ENCODE data around the gene PWWP2A.

PWWP2A gene

DNA sequence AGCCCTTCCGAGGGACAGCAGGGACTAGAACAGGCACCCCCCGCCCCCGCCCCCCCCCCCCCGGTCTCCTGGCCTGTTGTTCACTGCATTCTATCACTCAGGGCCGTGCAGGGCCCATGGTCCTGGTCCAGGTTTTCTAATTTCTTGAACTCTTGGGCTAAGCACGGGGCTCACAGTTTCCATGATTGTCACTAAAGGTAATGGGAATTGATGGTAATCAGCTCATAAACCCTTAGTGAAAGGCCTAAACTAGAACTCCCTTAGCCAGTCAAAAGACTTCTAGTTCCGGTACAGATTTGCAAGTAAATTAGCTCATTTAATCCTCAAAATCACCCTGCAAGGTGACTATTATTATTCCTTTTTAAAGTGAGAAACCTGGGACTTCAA is 14.7 kb upstream of the PWWP2A start:
- in situ Hi-C loops (cut with MboI; ENCODE audit: low sequenced_read_pairs): no loop called here

DNA sequence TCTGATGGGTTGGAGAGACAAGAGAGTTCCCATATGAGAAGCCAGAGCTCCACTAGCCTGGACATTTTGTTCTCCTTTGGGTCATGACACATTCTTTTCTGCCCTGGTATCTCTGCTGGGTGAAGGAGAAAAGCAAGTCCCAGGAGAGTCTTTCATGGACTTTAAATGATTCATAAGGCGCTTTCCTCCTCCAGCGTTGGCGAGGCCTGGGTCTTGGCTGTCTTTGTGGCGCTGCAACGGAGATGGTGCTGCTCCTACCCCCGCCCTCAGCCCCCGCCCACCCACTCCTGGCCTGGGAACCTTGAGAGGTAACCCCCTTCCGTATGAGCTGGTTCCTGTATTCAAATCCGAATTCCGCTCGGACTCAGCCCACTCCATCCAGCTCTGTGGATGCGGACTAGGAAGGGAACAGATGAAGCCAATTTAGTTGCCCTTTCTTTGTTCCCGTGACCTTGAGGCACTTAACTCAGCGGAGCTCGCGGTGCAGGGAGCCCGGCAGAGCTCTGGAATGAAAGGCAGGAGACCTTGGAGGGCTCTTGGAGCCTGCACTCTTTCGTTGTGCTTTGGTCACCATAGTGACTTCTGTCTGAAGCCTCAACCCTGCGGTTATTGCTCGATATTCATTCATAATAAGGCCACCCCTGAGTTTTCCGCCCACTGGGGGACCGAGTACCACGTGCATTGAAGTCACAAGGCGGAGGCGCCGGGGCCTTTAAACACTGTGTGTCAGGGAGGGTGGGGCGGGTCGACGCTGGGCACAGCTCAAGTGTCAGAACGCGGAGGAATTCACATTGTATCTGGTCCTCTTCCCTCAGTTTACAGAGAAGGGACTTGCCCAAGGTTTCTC is 14.0 kb upstream of the PWWP2A start:
- in situ Hi-C loops (cut with MboI; ENCODE audit: low sequenced_read_pairs): no loop called here

DNA sequence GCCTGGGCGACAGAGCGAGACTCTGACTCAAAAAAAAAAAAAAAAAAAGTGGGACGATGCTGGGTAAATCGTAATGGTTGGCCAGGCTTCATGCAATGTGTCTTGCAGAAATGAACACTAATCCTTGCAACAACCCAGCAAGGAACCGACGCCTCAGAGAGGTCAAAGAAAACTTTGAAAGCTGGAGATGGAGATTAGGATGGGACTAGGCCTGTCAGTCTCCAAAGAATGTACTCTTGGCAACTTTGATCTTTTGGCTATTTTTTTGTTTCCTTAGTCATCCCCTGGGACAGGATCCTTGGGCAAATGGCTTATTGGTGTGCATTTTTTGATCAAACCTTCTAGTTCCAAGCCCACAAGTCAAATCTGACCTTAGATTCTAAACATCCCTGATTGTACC is 10.6 kb upstream of the PWWP2A start:
- in situ Hi-C loops (cut with MboI; ENCODE audit: low sequenced_read_pairs): no loop called here

DNA sequence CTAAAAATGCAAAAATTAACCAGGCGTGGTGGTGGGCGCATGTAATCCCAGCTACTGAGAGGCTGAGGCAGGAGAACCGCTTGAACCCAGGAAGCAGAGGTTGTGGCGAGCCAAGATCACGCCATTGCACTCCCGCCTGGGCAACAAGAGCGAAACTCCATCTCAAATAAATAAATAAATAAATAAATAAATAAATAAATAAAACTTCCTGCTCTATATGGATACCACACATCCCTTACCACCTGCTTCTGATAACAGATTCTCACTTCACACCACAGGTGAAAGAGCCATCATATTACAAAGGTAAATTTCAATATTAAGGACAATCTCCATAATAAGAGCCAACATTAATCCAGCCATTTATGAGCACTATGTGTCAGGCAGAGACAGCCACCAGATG is 9.4 kb upstream of the PWWP2A start:
- in situ Hi-C loops (cut with MboI; ENCODE audit: low sequenced_read_pairs): no loop called here

DNA sequence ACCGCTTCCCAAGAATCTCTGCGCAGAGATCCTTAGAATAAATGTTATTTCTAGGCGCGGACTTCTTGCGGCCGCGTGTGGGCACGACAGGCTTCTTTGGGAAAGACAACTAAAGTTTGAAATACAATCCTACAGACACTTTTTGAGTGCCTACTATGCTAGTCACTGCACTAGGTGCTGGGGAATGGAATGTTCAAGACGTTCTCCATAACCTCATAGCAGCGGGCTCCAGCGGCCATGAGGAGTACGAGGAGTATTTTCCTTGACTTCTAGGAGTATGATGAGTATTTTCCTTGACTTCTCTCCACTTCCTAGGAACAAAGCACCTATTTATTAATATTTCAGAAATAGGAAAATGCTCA is 636 bp upstream of the PWWP2A start:
- in situ Hi-C loops (cut with MboI; ENCODE audit: low sequenced_read_pairs): no loop called here

DNA sequence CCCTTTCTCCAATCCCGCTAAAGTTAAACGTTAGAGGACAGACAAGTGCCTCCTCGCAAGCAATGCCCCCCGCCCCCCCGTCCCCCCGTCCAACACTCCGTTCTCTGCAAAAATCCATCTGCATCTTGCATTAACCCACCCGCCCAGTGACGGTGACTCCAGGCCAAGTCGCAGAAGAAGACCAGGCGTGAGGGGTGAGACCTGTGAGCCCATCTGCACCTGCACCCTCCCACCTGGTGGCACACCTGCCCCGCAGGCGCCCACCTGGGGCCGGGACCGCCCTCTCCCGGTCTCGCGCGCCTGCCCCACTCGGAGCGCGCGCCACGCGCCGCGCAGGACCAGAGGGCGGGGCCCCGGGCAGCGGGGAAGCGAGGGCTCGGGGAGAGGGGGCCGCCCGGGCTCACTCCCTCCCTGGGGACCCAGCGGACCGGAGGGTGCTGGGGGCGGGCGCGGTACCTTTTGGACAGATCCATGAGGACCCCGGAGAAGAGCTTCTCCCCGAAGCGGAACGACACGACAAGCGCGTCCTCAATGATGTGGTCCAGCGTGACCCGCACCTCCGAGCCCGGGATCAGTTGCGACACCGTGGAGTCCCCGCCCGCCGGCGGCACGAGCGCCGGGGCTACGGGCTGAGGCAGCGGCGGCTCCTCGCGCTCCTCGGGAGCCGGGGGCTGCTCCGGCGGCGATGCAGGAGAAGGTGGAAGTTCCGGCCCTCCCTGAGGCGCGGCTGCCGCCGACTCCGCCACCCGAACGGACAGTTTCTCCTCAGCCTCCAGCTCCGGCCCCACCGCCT is 705 bp downstream of the PWWP2A start:
- in situ Hi-C loops (cut with MboI; ENCODE audit: low sequenced_read_pairs): no loop called here

DNA sequence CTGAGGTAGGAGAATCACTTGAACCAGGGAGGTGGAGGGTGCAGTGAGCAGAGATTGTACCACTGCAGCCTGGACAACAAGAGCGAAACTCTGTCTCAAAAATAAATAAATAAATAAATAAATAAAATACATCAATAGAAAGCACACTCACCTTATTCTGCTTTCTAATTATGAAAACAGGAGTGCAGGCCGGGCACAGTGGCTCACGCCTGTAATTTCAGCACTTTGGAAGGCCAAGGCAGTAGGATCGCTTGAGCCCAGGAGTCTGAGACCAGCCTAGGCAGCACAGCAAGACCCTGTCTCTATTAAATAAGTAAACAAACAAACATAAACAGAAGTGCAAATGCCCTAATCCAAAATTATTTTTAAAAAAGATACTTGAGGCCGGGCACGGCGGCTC is 2.3 kb downstream of the PWWP2A start:
- in situ Hi-C loops (cut with MboI; ENCODE audit: low sequenced_read_pairs): no loop called here

DNA sequence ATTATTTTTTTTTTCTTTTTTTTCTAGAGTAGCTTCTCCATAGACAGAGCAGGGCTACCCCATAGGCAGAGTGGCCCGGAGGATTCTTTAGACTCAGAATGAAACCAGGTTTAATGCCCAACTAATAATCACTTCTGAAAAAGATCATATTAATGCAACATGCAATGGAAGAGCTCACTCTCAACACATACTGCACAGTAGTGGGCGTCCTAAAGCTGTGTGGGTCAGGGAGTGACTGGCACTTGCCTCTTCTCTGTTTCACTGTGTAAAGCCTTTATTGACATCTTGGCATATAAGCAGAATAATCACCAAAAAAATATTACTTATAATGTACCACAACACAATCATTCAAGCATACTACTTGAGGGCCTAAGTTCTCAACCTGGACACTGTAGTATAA is 11.1 kb downstream of the PWWP2A start:
- in situ Hi-C loops (cut with MboI; ENCODE audit: low sequenced_read_pairs): no loop called here

DNA sequence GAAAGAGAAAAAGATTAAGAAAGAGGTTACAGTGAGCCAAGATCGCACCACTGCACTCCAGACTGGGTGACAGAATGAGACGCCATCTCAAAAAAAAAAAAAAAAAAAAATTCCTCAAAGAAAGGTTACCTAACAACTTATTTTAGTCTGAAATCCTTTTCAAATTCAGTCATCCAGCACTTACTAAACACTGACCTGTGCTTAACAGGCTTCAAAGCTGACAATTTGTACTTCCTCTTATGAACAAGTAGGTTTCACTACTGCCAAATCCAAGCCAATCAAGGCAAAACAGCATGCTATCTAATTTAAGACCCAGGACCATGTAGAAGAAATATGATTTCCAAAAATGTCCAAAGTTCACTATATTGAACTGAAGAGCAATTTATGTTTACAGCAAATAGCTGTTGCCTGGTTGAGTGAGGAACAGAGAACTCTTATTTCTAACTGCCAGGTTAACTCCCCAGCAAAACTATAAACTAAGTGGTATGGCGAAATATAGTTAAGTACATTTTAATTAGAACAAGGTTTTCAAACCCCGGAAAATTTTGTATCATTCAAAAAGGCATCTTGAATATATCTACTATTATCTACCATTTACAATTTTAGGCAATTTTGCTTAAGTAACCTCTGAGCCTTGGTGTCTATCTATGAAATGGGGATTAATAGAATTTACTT is 13.4 kb downstream of the PWWP2A start:
- in situ Hi-C loops (cut with MboI; ENCODE audit: low sequenced_read_pairs): no loop called here

DNA sequence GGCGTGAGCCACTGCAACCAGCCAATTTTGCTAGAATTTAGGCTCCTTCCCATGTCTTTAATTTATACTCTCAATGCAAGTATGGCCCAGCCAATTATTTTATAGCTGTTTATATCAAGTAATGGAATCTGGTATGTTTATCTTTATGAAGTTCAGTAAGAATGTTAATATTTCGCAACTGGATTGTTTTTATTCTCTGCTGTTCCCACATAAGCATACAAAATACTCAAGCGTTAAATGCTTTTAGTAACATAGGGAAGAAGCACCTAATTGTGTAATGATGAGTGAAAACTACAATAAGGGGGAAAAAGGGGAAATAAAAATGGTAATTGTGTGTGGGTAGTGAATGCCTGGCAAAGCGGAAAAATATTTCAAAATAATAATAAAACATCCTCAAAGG is 21.3 kb downstream of the PWWP2A start:
- in situ Hi-C loops (cut with MboI; ENCODE audit: low sequenced_read_pairs): no loop called here

DNA sequence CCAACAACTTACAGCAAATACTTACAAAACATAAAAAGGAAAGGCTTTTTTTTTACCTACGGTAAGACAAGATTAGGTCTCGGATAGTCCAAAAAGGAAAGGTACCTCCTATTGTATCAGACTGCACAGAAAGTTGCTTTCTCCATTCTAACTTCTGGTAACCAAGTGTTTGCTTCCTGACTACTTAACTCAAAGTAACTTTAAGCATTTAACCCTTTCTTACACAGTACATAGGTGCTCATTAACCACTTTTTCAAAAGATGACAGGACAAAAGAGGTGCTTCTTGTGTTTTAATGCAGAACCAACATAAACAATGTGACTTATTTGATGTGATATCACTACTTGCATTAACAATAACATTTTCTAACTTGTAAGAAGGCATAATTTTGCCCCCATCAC is 23.1 kb downstream of the PWWP2A start:
- in situ Hi-C loops (cut with MboI; ENCODE audit: low sequenced_read_pairs): no loop called here

DNA sequence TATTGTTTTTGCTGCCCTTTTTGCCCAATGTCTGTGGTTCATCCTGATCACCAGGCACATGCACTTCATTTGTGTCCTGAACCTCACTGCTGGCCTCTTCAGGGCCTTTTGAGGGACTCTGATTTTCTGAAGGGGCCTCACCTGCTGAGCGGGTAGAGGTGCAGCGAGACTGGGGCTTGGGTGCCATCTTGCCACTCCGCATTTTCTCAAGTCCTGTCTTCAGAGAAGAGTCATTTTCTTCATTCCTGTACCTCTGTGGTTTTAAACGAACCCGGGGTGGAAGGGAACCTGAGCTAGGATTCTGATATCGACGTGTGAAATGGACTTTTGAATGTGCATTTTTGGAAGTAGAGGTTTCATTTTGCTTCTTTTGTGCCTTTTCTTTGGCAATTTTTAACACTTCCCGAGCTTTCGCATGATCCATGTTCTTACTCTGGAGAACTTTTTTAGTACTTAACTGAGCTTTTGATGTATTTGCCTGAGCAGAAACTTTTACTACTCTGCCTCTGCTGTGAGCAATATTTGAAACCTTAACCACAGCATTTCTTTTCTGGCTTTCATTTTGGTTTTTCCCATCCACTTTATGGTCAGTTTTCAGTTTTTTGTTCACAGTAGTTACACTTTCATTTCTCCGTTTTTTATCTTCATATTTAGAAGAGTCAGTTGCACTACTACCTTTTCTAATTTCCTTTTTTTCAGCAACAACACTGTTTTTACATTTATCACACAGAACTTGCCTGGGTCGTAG is 26.1 kb downstream of the PWWP2A start:
- in situ Hi-C loops (cut with MboI; ENCODE audit: low sequenced_read_pairs): no loop called here

DNA sequence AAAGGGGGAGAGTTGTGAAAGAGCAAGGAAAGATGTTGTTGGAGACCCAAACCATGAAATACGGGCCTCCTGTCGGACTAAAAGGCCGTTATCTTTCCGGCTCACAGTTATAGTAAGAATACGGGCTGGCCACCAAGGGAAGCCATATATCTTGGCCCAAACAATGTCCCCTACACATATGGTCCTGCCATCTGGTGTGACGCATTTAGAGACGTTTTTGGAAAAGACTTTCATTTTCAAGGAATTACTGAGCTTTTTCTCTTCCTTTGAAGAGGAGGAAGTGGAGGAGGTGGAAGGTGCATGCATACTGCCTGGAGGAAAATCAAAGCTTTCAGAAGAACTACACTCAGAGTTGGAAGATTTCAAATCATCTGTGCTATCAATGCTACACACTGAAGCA is 26.7 kb downstream of the PWWP2A start:
- in situ Hi-C loops (cut with MboI; ENCODE audit: low sequenced_read_pairs): no loop called here

DNA sequence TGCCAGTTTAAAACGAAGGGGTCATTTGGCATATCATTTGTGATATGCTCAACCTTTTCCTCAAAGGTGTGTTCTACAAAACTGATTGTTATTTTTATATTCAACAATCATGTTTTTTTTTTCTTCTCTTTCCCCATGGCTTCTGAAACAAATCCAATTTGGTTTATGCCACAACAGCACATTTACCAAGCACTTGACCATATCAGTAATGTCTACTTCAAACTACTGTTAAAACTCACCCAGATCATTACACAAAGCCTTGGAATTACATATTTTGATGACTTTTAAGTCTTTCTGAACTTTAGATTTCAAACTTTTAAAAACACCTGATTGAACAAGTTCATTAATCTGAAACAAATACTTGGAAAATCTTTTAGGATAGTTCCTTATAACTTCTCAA is 29.2 kb downstream of the PWWP2A start:
- in situ Hi-C loops (cut with MboI; ENCODE audit: low sequenced_read_pairs): no loop called here

DNA sequence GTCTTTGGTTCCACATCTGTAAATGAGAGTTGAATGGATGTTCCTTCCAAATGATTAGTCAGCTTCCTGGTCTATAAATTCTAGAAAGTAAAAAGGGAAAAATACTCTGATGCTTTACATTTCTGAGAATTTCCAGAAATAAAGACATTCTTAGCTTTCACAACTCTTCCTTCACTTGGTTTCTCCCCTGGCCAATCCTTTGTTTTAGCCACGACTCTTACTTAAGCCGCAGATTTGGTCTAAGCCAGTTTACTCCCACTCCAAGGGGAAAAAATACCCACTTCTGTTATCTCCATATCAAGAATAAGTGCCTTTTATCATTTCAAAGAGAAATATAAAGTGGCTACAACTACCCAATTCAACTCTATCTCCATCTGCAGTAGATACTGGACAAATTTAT is 29.7 kb downstream of the PWWP2A start:
- in situ Hi-C loops (cut with MboI; ENCODE audit: low sequenced_read_pairs): no loop called here

DNA sequence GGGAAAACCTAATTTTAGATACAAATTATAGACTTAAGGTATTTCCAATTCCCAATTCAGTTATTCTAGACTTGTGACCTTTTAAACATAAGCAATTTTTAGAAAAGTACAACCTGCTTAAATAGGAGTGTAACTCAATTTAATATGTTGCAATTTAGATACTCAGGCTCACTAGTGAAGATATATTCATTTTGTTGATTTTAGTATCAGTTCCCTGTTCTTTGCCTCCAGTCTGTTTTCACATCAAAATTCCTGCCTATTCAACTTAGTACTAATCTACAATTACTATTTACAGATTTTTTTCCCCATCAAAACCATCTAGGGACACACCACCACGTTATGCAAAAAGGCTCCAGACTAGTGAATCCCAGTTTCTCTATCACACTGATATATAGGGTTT is 30.4 kb downstream of the PWWP2A start:
- in situ Hi-C loops (cut with MboI; ENCODE audit: low sequenced_read_pairs): no loop called here

DNA sequence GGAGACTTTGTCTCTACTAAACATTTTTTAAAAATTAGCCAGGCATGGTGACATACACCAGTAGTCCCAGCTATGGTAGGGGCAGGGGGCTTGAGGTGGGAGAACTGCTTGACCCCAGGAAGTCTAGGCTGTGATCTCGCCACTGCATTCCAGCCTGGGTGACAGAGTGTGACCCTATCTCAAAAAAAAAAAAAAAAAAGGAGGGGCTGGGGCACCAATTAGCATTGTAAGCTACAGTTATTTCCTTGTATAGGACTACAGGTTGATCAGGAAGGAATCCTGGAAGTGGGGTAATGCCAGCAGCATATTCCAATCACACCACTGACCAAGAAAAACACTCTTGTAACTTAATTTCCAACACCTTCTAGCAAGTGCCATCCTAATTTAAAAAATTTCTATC is 32.1 kb downstream of the PWWP2A start:
- in situ Hi-C loops (cut with MboI; ENCODE audit: low sequenced_read_pairs): no loop called here

DNA sequence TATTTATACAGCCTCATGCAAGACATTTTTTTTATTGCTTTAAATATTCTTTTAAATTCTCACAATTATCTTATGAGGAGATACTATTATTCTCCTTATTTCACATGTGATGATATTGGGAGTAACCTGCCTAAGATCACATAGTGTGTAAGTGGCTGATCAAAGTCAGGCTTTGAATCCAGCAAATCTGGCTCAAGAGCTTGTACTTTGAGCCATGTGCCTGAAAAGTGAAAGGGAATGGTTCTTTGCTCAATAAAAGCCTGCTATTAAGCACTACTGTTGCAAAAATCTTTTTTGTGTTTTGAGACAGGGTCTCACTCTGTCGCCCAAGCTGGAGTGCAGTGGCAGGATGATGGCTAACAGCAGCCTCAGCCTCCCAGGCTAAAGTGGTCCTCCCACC is 35.1 kb downstream of the PWWP2A start:
- in situ Hi-C loops (cut with MboI; ENCODE audit: low sequenced_read_pairs): no loop called here

DNA sequence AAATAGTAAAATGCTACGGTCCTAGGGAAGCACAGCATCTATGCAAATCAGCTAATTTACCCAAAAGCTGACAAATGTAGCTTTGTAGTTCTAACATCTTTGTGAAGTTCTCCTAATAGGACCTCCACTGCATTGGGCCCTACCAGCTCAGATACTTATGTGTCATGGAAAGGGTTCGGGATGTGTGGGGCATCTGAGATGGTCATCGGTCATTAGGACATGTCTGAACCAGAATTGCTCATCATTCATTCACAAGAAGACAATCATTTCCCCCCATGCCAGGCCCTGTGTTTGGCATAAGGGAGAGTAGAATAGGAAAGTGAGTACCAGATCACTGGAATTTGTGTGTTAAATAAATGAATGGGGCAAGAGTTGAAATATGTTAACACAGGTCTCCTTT is 35.7 kb downstream of the PWWP2A start:
- in situ Hi-C loops (cut with MboI; ENCODE audit: low sequenced_read_pairs): no loop called here

DNA sequence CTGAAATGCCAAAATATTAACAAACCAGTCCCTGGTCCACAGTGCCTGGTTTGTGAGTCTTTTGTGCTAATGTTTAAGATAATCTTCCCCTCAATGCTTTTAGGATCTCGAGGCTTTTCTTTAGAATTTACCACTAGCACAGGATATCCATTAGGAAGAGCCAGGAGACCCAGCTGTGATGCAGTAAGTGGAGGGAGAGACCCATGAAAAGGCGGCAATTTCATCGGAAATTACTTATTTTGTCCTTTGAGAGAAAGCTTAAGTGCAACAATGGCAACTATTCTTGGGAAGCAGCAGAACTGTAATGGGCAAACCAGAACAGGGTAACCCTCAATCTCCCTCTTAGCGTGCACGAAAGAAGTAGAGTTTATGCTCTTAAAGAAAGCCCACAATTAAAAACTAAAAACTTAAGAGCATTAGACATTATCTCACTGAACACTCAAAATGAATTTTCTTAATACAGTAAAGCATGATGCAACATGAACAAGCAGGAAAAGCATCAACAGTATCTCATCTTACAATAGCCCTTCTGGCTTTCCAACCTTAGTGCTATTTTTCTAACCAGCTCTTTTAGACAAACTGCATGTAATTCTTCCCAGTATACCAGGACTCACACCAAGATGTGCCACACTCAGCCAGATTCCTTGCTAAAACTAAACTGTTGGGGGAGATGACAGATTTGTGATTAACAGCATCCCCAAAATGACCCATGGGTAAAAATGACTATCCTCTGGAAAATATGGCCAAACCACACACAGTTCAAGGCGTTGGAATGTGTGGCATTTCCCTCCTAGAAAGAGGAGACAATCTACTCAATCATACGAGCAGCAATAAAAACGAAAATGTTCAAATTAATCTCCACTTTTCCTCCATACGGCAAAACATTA is 36.4 kb downstream of the PWWP2A start:
- in situ Hi-C loops (cut with MboI; ENCODE audit: low sequenced_read_pairs): no loop called here
